Peyer's patch (tissue), 4 donors: ENCODE data around the gene TDRD10.

ENCODE experiments used
- CTCF ChIP-seq, 6 experiments: fragments of 450-650 bp in 4 of 6; fragments of 200-600 bp in 2 of 6; sonication (generic) in 1 of 6; IDR thresholded peaks; one replicate each; pipeline ENCODE4 v1.5.1; 2017 to 2019; ENCODE audit warnings: antibody characterized with exemption in 6 of 6, mild to moderate bottlenecking in 3 of 6, moderate library complexity in 1 of 6
- POLR2A ChIP-seq, 2 donors: fragments of 450-650 bp; IDR thresholded peaks; one replicate each; pipeline ENCODE4 v1.5.1; 2017; ENCODE audit warnings: antibody characterized with exemption in 2 of 2, mild to moderate bottlenecking in 2 of 2, moderate library complexity in 2 of 2

- TF ChIP-seq CTCF (IDR thresholded peaks at IDR 0.05) = no peak
- no peak for TF ChIP-seq POLR2A (IDR thresholded peaks at IDR 0.05)
Measured at GRCh38 chr1:154468535-154469250, 33.3 kb upstream of the TDRD10 start.
